K562 (cell line): Measurements from ENCODE around the gene ADAT2. TPM values are rescaled to one million over a fixed set of nuclear protein-coding genes. Genes with fewer than 3 reads are reported as not detected.

Experiments
- ATAC-seq: fragments of 200-7000 bp; cut with Tn5 transposase; 3 replicates; pipeline ENCODE4 v1.9.1; 2020; ENCODE audit warnings: moderate library complexity
- BruUV-seq: library from RNA; stranded (reverse); fragments of 400-500 nt; replicated peaks from 2 replicates; lab custom pipeline; 2021; lab: Mats Ljungman, UMichigan
- CTCF ChIA-PET: fragments of 300-600 bp; formaldehyde crosslinking; extraction: SDS; loops from one replicate; lab custom pipeline; 2021; ENCODE audit warnings: low intra/inter-chr PET ratio; lab: Yijun Ruan, JAX
- POLR2A ChIA-PET: fragments of 300-600, 350-650 bp; sonication (Branson Sonifier 250); formaldehyde crosslinking; extraction: SDS; loops from one replicate; lab custom pipeline; 2021; ENCODE audit warnings: antibody characterized with exemption, inconsistent platforms; lab: Yijun Ruan, JAX
- DNase-seq, 4 experiments: peaks; one replicate each; pipeline versions ENCODE4 v3.0.0 to v3.0.0-alpha.2; 2011 to 2018; ENCODE audit warnings: low spot score in 3 of 4, mixed read lengths in 3 of 4; ENCODE audit errors: extremely low read depth in 1 of 4
- FAIRE-seq: peaks from 2 replicates; lab custom pipeline; 2011; peaks lifted over from hg19 to GRCh38; lab: Jason Lieb, UNC
- H2AFZ ChIP-seq: 2 replicates; pipeline ENCODE4 v1.6.0; 2011; ENCODE audit warnings: low read depth, low read length, control low read depth, inconsistent platforms
- H3K27ac ChIP-seq: fragments of 200-600 bp; 3 replicates; pipeline ENCODE4 v1.8.0; 2011; ENCODE audit warnings: low read depth, mild to moderate bottlenecking, control low read depth, inconsistent platforms, low read length, moderate library complexity, mixed read lengths; ENCODE audit errors: extremely low read depth
- H3K27me3 ChIP-seq, 2 experiments: fragments of 300-600 bp in 1 of 2; 2 replicates in 1 of 2; 3 replicates in 1 of 2; pipeline versions ENCODE4 v1.6.0 to v1.8.0; 2011; ENCODE audit warnings: inconsistent platforms in 2 of 2, low read length in 2 of 2, mild to moderate bottlenecking in 1 of 2, mixed read lengths in 1 of 2, moderate library complexity in 1 of 2; ENCODE audit not compliant: control insufficient read depth in 2 of 2, insufficient read depth in 2 of 2
- H3K36me3 ChIP-seq: fragments of 300-600 bp; 3 replicates; pipeline ENCODE4 v1.8.0; 2011; ENCODE audit warnings: mild to moderate bottlenecking, low read length, inconsistent platforms; ENCODE audit not compliant: control insufficient read depth, insufficient read depth
- H3K4me1 ChIP-seq, 2 experiments: fragments of 200-600 bp in 1 of 2; replicated peaks in 1 of 2; 2 replicates in 1 of 2; 3 replicates in 1 of 2; pipeline versions ENCODE4 v1.5.1 to v1.8.0; 2011; ENCODE audit warnings: inconsistent platforms in 2 of 2, low read length in 2 of 2, mild to moderate bottlenecking in 1 of 2, mixed read lengths in 1 of 2, moderate library complexity in 1 of 2; ENCODE audit not compliant: control insufficient read depth in 2 of 2, insufficient read depth in 2 of 2
- H3K4me2 ChIP-seq: 2 replicates; pipeline ENCODE4 v1.6.1; 2011; ENCODE audit warnings: low read length, control low read depth, inconsistent platforms, mixed read lengths; ENCODE audit not compliant: insufficient read depth
- H3K4me3 ChIP-seq: fragments of 200-600 bp; sonication (generic), shearing (Covaris generic); 2 replicates; pipeline ENCODE4 v1.5.1; 2016; ENCODE audit warnings: control low read depth, inconsistent platforms
- H3K79me2 ChIP-seq: fragments of 200-600 bp; 3 replicates; pipeline ENCODE4 v1.8.0; 2011; ENCODE audit warnings: low read length, inconsistent platforms; ENCODE audit not compliant: control insufficient read depth, insufficient read depth
- H3K9ac ChIP-seq, 2 experiments: 2 replicates each; pipeline versions ENCODE4 v1.6.0 to v1.6.1; 2011; ENCODE audit warnings: low read depth in 2 of 2, low read length in 2 of 2, control low read depth in 1 of 2, inconsistent platforms in 1 of 2, mild to moderate bottlenecking in 1 of 2, mixed read lengths in 1 of 2; ENCODE audit not compliant: insufficient read depth in 1 of 2
- H3K9me1 ChIP-seq: one replicate; pipeline ENCODE4 v1.6.0; 2011; ENCODE audit warnings: inconsistent platforms, mild to moderate bottlenecking, low read length, moderate library complexity; ENCODE audit not compliant: control insufficient read depth, insufficient read depth
- H3K9me3 ChIP-seq: replicated peaks from 2 replicates; pipeline ENCODE4 v1.5.1; 2011; ENCODE audit warnings: low read depth, low read length, inconsistent platforms; ENCODE audit not compliant: control insufficient read depth, insufficient read depth
- H4K20me1 ChIP-seq: replicated peaks from 2 replicates; pipeline ENCODE4 v1.6.1; 2011; ENCODE audit warnings: low read length, inconsistent platforms, mixed read lengths; ENCODE audit not compliant: control insufficient read depth, insufficient read depth
- HDGF ChIP-seq: fragments of 450-650 bp; IDR thresholded peaks from 2 replicates; pipeline ENCODE4 v1.6.1; 2016
- HSF4 ChIP-seq: fragments of 250-450 bp; sonication (Bioruptor Pico); IDR thresholded peaks from 2 replicates; pipeline ENCODE4 v2.1.2; 2022; ENCODE audit warnings: mild to moderate bottlenecking, moderate library complexity, borderline replicate concordance
- SMARCB1 ChIP-seq: IDR thresholded peaks from 2 replicates; pipeline ENCODE4 v1.6.1; 2011; ENCODE audit warnings: improper control_type of control experiment, low read depth; ENCODE audit not compliant: insufficient read length
- ZNF184 ChIP-seq: sonication (generic); formaldehyde crosslinking; IDR thresholded peaks from 2 replicates; pipeline ENCODE4 v1.5.0; 2020; ENCODE audit warnings: missing genetic modification reagents
- ZNF277 ChIP-seq: fragments of 250-450 bp; sonication (Bioruptor Pico); IDR thresholded peaks from 2 replicates; pipeline ENCODE4 v1.8.0; 2022; ENCODE audit warnings: inconsistent platforms, mild to moderate bottlenecking, moderate library complexity, borderline replicate concordance
- WGBS: fragments of 100-300 bp; shearing (Covaris generic); methylation state at CpG from one replicate; pipeline ENCODE4 v1.1.6; 2016; ENCODE audit warnings: low coverage, mixed read lengths; ENCODE audit not compliant: insufficient coverage; ENCODE audit errors: missing lambda C conversion rate; 5-methylcytosine and 5-hydroxymethylcytosine counted together
- in situ Hi-C: fragments of 300-500 bp; cut with MboI; formaldehyde crosslinking; loops from 4 replicates; pipeline ENCODE4 v1.15.0; 2018; ENCODE audit warnings: inconsistent platforms, mixed read lengths
- intact Hi-C: fragments of 100-400 bp; cut with micrococcal nuclease; formaldehyde crosslinking; loops from 2 replicates; pipeline ENCODE4 v1.14.2; 2022
- polyA plus RNA-seq, 8 experiments: library from polyadenylated mRNA; depleted of rRNA in 4 of 8; stranded (reverse) in 5 of 8; unstranded in 3 of 8; fragments of >200 nt; fragmentation: Nextera tagmentation in 2 of 8; fragmentation: Illumina TruSeq in 1 of 8; extraction: Ambion mirVana in 2 of 8; extraction: Trizol in 1 of 8; gene quantifications; 2 replicates each; pipeline versions ENCODE4 v1.2.1 to v1.2.3, GENCODE V29; 2011 to 2014; ENCODE audit warnings: inconsistent platforms in 1 of 8, missing spikeins in 1 of 8
- total RNA-seq, 7 experiments: library from RNA; depleted of rRNA in 6 of 7; stranded (reverse); fragments of >200 nt in 6 of 7; fragmentation: Illumina TruSeq in 2 of 7; extraction: Trizol in 2 of 7; gene quantifications; 2 replicates each; pipeline versions ENCODE4 v1.2.1 to v1.2.3, GENCODE V29; 2011 to 2021; ENCODE audit warnings: low replicate concordance in 1 of 7

ADAT2 gene
- total and polyA plus RNA-seq, 9 of the 15 experiments (the other 6 are each of a cell fraction or from before 2014, with no cell fraction given) = 13.0 to 62.5 (median 31.7) TPM

- H3K36me3 ChIP-seq = peaks cover 21% of the 10 kb centered on the region
- WGBS = 100% methylated on average over 1 of the region's 1 CpG
- no peak for DNase-seq
- no peak overlapping the region for H3K27ac ChIP-seq
- no peaks in the 10 kb centered on the region for H3K27me3 ChIP-seq
- H3K79me2 ChIP-seq = no peaks in the 10 kb centered on the region
- no peak overlapping the region for H3K4me2 ChIP-seq
- no peaks in the 10 kb centered on the region for H3K4me1 ChIP-seq
- no peak overlapping the region for H2AFZ ChIP-seq
- no peaks in the 10 kb centered on the region for H3K9me1 ChIP-seq
- no peak overlapping the region for H3K4me3 ChIP-seq
- no peak for ATAC-seq
- no peak overlapping the region for H3K9ac ChIP-seq
- no peak for FAIRE-seq
- in situ Hi-C loops (no loop called here), intact Hi-C loops (no loop called here)
- H4K20me1 ChIP-seq = no peaks in the 10 kb centered on the region; the same call in 1 of the 2 replicates
- H3K9me3 ChIP-seq = no peaks in the 10 kb centered on the region
- no peak for TF ChIP-seq ZNF277 (CRISPR knock-in tag)
- no peak for TF ChIP-seq HSF4 (CRISPR knock-in tag)
- TF ChIP-seq ZNF184 (CRISPR knock-in tag) = no peak
- no peak for TF ChIP-seq HDGF
- ChIA-PET POLR2A (interaction anchor here (0.6 to 1.5 kb wide), 2 partner anchors 11 to 564 kb away, joined by 3 to 4 read pairs; no protein-coding TSS in a partner anchor), CTCF (no interaction called here)
- BruUV-seq = no TSS peak
Observed at GRCh38 chr6:143490244-143490643, 39.7 kb upstream of the ADAT2 start.

GRCh38 chr6:143486752-143487151 is 36.3 kb upstream of the ADAT2 start:
- no peak for FAIRE-seq
- Histone ChIP-seq H3K9ac (no peak overlapping the region), H3K9me3 (no peaks in the 10 kb centered on the region), H3K27ac (no peak overlapping the region), H3K79me2 (no peaks in the 10 kb centered on the region), H3K4me2 (no peak overlapping the region), H2AFZ (no peak overlapping the region), H4K20me1 (no peaks in the 10 kb centered on the region; the same call in 1 of the 2 replicates), H3K4me3 (no peak overlapping the region), H3K36me3 (no peaks in the 10 kb centered on the region), H3K27me3 (no peaks in the 10 kb centered on the region), H3K9me1 (no peaks in the 10 kb centered on the region), H3K4me1 (no peaks in the 10 kb centered on the region)
- DNase-seq = no peak
- WGBS = 66% methylated on average over 3 of the region's 3 CpGs
- CTCF ChIA-PET = no interaction called here
- no TSS peak for BruUV-seq
- no peak for ATAC-seq
- intact Hi-C loops (no loop called here), in situ Hi-C loops (no loop called here)
- POLR2A ChIA-PET = interaction anchor here (0.9 to 1.3 kb wide), 2 partner anchors 10 to 25 kb away, joined by 3 read pairs; partner anchors contain the start of gene FUCA2
- TF ChIP-seq SMARCB1 = no peak
